HG03064 (cell line): Measurements from ENCODE around the gene CBR1.

Source experiments
- ATAC-seq: cut with Tn5 transposase; IDR thresholded peaks from one replicate; pipeline ENCODE4 v1.9.1; 2021; ENCODE audit warnings: low read depth; ENCODE audit not compliant: unreplicated experiment

CBR1 gene

GRCh38 chr21:36111238-36111637 is 41.4 kb downstream of the CBR1 start:
- no peak for ATAC-seq

DNA sequence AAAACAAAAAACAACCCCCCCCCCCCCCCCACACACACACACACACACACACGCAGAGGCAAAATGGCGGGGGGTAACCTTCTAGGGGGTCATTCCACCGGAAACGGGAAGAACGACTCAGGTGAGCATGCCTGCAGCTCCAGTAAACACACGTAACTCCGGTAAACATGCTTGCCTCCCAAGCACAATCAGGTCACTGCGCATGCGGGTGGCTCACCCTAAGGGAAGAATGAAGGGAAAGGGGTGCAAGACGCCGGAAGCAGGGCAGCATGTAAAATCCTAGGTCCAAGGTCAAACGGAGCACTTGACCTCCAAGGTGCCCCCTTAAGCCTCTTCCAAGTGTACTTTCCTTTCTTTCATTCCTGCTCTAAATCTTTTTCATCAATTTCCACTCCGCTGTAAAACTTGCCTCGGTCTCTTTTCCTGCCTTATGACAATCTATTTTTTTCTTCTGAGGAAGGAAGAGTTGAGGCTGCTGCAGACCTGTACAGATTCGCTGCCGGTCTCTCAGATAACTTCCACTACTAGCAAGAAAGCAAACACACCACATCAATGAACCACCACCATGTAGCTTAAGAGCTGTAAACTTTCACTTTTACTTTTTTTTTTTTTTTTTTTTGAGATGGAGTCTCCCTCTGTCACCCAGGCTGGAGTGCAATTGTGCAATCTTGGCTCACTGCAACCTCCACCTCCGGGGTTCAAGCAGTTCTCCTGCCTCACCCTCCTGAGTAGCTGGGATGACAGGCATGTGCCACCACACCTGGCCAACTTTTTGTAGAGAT is 44.0 kb downstream of the CBR1 start:
- ATAC-seq: no peak

DNA sequence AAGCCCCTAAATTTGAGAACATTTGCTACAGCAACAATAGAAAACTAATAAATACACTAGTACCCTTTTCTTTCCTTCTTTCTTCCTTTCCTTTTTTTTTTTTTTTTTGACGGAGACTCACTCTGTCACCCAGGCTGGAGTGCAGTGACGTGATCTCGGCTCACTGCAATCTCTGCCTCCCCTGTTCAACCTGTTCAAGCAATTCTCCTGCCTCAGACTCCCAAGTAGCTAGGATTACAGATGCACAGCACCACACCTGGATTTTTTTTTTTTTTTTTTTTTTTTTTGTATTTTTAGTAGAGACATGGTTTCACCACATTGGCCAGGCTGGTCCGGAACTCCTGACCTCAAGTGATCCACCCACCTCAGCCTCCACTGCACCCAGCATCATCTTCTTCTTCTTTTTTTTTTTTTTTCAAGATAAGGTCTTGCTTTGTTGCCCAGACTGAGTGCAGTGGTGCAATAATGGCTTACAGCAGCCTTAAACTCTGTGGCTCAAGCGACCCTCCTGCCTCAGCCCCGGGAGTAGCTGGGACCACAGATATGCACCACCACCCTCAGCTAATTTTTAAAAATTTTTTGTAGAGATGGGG is 45.4 kb downstream of the CBR1 start:
- no peak for ATAC-seq

DNA sequence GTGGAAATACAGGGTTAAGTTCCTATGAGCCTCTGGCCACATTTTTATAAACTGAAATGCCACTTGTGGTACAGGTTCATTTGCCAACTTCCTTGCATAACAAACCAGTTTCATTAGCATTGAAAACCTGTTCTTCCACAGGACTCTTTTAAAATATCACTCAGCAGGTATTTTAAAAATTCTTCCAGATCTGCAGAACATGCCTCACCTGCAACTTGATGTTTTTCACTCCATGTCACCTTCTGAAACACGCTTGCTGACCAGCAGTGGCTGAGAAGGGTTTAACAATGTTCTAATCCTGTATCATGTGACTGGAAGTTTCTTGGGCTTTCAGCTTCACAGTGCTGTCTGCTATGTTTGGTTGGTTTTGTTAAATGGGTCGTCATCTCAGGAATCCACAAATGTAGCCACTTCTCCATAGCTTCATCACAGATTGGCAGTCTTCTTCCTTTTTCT is 47.5 kb downstream of the CBR1 start:
- ATAC-seq: no peak

GRCh38 chr21:36120304-36120888 is 50.6 kb downstream of the CBR1 start:
- no peak for ATAC-seq
